Activated CD4-positive, alpha-beta T cell treated with anti-CD3 and anti-CD28 coated beads, Interleukin-2, amount 50 U/mL, for 4 hours (primary cell): ENCODE results near the gene FOXN3.
"Not testable (repeated sequence)": the region's sequence is repeated elsewhere in the genome, so short reads cannot be mapped to it uniquely, and the experiment has no call there.

Experiments used
- DNase-seq, 2 experiments: peaks; one replicate each; pipeline ENCODE4 v3.0.0-alpha.2; 2020

Gene FOXN3

DNA sequence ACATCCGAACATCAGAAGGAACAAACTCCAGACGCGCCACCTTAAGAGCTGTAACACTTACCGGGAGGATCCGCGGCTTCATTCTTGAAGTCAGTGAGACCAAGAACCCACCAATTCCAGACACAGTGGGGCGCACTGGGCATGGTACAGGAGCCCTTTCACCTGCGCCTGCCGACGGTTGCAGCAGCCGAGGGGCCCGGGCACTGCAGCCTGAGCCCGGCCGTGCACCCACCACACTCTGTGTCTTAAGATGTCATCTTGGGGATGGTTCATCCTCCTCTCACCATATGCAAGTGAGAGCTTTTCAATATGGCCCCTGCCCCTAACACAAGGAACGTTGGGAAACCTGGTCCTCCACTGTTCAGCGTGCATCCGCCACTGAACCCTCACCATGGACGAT is 304.3 kb downstream of the FOXN3 start:
- DNase-seq, result no peak

DNA sequence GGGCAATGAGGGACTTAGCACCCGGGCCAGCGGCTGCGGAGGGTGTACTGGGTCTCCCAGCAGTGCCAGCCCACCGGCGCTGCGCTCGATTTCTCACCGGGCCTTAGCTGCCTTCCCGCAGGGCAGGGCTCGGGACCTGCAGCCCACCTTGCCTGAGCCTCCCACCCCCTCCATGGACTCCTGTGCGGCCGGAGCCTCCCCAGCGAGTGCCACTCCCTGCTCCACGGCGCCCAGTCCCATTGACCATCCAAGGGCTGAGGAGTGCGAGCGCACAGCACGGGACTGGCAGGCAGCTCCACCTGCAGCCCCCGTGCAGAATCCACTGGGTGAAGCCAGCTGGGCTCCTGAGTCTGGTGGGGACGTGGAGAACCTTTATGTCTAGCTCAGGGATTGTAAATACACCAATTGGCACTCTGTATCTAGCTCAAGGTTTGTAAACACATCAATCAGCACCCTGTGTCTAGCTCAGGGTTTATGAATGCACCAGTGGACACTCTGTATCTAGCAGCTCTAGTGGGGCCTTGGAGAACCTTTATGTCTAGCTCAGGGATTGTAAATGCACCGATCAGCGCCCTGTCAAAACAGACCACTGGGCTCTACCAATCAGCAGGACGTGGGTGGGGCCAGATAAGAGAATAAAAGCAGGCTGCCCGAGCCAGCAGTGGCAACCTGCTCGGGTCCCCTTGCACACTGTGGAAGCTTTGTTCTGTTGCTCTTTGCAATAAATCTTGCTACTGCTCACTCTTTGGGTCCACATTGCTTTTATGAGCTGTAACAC is 305.1 kb downstream of the FOXN3 start:
- DNase-seq, result not testable (repeated sequence)

DNA sequence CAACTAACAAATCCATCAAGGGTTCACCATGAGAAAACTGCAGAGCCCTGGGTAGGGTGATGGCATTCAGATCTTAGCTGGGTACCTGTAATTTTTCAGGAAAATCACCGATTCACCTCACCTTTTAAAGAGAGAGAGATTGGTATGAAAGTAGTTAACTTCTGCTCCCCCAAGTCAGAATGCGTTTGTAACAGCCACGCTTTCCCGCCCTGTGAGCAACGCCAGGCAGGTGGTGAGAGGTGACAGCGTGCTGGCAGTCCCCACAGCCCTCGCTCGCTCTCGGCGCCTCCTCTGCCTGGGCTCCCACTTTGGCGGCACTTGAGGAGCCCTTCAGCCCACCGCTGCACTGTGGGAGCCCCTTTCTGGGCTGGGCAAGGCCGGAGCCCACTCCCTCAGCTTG is 305.8 kb downstream of the FOXN3 start:
- not testable (repeated sequence) for DNase-seq

DNA sequence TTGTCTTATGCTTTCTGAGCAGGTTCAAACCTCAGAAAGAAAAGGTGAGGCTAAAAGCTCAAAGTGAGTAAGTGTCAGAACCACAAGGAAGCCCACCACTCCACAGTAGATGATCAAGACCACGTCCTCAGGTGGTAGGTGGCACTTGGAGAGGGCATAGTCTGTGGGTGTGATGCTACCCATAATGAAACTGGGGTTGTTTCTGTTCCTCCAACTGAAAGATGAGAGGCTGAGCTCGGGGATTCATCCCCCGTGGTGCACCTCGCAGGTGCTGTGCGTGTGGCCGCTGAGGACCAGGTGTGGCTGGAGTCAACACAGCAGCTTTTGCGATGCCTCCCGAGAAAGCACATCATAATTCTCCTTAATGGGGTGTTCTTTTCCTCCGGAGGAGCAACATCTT is 306.9 kb downstream of the FOXN3 start:
- DNase-seq, result no peak

DNA sequence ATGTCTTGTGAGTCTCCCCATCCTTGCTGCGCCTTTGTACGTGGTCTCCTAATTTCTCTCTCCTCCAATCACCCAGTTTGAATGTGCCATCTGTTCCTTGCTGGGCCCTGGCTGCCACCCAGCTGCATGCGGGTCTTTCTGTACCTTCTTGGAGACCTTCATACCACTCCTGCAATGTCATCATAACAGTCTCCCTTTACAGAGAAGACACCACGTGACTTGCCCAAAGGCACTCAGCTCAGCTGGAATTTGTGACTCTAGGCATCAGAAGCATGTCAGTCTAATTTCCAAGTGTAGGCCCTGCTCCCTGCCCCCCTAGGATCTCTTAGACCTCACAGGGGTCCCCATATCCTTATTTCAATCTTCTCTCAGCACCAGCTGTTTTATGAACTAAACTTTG is 308.4 kb downstream of the FOXN3 start:
- DNase-seq, result no peak

DNA sequence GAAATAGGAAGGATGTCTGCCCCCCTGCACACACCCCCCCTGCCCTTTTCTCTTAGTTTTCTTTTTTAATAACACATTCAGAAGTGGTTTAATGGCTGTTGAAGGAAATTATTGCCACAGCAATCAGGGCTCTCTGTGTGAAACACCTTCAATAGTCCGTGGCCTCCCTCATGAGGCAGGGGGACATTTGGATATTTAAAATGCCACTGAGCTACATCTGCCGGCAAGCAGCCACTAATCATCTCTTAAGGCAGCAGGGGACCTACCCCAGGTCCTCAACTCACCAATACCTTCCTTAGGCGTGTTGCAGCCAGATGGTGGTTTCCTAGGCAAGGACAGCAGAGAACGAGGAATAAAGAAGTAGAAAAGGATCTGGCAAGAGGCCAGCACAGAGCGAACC is 309.4 kb downstream of the FOXN3 start:
- DNase-seq, result no peak
